ENCODE results near the gene FJX1.
"Not testable (repeated sequence)": the region's sequence is repeated elsewhere in the genome, so short reads cannot be mapped to it uniquely, and the experiment has no call there.

Gene FJX1

GRCh38 chr11:35635933-35636332 lies 17.7 kb downstream of the FJX1 start:
- no peak for DNase-seq

DNA sequence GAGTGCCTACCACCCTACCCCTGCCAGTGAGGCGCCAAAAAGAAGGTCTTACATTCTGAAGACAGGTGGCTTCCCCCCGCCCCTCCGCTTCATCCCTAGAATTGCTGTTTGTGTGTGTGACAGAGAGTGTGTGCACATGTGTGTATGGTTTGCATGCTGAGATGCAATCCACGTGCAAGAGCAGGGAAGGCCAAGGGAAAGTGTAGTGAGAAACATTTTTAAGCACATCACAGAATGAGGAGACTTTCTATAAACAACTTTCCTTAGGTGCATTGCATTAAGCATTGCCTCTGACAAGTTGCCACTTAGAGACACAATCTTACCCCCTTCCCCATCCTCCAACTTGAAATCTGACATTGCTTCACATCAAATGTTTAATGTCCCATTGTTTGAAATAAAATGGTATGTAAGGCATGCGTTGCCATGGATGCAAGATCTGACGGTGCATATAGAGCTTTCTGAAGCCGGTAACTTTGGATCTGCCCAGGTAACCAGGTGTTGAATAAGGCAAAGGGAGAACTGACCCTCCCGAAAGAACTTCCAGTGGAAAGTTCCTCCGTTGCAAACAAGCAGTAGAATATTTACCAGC lies 21.4 kb downstream of the FJX1 start:
- DNase-seq, result no peak

GRCh38 chr11:35641171-35641897 lies 23.1 kb downstream of the FJX1 start:
- no peak for DNase-seq

- no peak for DNase-seq
These were observed 23.7 kb downstream of the FJX1 start for GRCh38 chr11:35641964-35642363.

DNA sequence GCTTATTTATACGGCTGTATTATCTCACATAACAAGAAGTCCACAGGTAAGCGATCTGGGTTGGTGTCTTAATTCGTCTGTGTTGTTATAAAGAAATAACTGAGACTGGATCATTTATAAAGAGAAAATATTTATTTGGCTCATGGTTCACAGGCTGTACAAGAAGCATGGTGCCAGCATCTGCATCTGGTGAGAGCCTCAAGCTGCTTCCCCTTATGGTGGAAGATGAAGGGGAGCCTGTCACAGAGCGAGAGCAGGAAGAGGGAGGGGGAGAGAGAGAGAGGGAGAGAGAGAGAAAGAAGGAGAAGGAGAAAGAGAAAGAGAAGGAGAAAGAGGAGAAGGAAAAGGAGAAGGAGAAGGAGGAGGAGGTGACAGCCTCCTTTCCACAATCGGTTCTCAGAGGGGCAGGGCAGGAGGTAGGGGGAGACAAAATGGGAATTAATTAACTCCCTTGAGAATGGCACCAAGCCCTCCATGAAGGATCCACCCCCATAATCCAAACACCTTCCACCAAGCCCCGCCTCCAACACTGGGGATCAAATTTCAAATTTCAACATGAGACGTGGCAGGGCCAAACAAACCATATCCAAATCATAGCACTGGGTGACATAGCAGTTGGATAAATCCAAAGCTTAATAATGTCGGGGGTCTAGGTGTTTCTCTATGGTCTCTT lies 29.3 kb downstream of the FJX1 start:
- no peak for DNase-seq

DNA sequence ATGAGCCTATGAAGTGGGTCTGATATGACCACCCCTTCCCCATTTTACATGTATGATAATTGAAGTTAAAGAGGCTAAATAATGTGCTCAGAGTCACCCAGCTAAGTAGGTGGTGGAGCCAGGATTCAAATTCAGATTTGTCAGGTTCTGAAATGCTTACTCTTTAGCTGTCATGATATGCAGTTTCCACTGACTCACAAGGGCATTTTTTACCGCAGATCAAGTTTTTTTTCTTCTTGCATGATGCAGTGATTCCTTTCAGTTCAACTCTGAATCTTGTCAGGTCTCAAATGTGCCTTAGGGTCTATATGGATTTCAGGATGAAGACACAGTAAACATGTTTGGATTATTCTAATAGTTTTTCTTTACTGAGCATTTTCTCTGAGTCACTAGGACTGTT lies 31.7 kb downstream of the FJX1 start:
- DNase-seq, result no peak

- no peak for DNase-seq
These were observed 32.2 kb downstream of the FJX1 start for GRCh38 chr11:35650467-35650866.

DNA sequence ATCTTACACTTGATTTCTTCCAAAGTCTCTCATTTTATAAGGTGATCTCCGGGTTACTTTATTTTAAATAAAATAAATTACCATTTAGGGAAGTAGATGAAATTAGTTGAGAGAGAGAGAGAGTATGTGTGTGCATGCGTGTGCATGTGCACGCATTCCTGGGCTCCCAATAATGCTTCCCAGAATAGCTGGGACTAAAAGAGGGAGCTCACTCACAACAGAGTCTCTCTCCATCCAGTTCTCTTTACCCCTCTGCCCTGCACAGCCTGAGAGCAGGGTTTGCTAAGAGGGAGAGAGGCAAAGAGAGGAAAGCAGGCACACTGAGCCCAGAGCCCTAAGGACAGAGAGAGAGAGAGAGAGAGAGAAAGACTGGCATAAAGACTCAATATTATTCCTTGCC lies 33.0 kb downstream of the FJX1 start:
- DNase-seq, result no peak

- not testable (repeated sequence) for DNase-seq
These were observed 34.5 kb downstream of the FJX1 start for GRCh38 chr11:35652786-35653185.

DNA sequence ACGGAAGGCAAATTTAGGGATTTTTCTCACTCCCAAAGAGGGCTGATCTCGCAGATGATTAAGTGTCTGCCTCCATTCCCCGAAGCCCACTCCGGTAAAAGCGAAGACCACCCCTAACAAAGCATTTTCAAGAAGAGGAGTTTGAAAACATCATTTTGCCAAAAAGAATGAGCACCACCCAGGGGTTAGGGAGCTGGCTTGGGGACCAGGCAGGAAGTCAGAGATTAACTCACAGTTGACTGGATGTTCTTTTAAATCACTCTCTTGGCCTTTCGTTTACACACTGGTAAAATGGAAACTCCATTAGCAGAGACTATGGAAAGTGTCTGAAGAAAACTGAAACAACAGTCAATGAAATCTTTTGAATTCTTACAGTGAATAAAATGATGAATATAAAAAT lies 36.5 kb downstream of the FJX1 start:
- DNase-seq, result no peak

GRCh38 chr11:35655254-35655653 lies 37.0 kb downstream of the FJX1 start:
- DNase-seq, result no peak

- no peak for DNase-seq
These were observed 37.6 kb downstream of the FJX1 start for GRCh38 chr11:35655856-35656255.

DNA sequence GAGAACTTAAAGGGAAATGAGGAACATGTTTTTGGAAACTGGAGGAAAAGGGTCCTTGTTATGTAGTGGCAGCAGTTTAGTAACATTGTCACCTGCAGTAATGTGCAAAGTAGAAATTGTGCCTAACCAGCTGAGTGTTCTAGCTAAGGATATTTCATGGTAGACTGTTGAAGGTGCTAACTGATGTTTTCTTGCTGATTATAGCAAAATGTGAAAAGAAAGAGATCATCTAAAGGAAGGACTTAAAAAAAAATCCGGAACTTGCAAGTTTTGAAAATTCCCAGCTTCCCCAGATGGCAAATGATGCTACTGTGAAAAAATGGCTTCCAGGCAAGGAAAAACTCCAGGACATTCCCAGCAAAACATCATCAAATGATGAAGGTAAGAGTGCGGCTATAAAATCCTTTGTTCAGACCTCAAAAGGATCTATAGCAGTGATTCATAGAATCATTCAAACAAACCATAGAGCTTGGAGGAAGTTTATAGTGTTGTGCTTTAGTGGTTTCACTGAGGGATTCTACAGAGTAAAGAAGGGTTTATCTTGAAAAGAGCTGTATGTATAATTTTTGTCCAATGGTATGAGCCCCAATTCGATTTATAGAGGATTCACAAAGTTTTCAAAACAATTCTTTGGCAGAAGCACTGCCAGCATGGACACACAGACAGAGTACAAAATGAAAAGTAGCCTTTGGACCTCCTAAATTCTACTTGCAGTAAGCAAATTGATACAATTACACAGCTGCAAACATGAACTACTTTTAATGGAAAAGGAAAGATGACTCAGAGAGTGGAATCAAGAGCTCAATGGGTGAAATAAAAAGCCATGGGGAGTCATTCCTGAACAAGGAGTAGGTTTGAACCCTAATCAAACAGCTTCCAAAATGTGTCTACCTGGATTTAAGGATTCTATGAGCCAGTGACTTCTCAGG lies 40.0 kb downstream of the FJX1 start:
- no peak for DNase-seq

DNA sequence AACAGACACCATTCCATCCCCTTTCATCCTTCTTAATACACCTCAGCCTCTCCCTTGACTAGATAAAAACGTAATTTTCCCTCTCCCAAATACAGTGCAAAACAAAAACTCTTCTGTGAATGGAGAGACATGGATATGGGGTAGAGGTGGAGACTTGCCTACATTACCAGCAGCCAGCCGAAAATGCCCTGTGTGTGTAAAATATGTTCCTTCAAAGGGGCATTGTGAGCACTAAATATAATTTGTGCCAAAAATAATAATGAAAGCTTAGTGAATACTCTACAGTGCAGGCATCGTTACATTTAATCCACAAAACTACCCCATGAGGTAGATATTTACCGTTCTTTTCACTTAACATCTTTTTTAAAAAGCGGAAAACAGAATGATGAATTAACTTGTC lies 43.3 kb downstream of the FJX1 start:
- no peak for DNase-seq

- no peak for DNase-seq
These were observed 43.9 kb downstream of the FJX1 start for GRCh38 chr11:35662061-35662648.

- no peak for DNase-seq
These were observed 44.6 kb downstream of the FJX1 start, which contains the start of gene TRIM44 for GRCh38 chr11:35662649-35663407. TRIM44 (plus strand) TSS chr11:35662775; CDS start chr11:35663112, 337 bp downstream.

DNA sequence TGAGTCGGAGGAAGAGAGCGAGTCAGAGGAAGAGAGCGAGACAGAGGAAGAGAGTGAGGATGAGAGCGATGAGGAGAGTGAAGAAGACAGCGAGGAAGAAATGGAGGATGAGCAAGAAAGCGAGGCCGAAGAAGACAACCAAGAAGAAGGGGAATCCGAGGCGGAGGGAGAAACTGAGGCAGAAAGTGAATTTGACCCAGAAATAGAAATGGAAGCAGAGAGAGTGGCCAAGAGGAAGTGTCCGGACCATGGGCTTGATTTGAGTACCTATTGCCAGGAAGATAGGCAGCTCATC lies 45.1 kb downstream of the FJX1 start:
- DNase-seq, result no peak

- no peak for DNase-seq
These were observed 46.7 kb downstream of the FJX1 start for GRCh38 chr11:35664977-35665441.

DNA sequence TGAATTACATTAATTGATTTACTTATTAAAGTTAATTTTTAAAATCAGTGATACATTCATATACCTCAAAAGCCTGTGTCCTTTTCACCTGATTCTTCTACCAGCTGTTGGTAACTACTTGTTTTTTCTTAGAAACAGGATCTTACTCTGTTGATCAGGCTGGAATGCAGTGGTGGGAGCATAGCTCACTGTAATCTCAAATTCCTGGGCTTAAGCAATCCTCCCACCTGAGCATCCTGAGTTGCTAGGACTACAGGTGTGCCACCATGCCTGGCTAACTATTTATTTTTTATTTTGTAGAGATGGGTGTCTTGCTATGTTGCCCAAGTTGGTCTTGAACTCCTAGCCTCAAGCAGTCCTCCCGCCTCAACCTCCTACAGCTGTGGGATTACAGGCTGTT lies 49.0 kb downstream of the FJX1 start:
- no peak for DNase-seq

DNA sequence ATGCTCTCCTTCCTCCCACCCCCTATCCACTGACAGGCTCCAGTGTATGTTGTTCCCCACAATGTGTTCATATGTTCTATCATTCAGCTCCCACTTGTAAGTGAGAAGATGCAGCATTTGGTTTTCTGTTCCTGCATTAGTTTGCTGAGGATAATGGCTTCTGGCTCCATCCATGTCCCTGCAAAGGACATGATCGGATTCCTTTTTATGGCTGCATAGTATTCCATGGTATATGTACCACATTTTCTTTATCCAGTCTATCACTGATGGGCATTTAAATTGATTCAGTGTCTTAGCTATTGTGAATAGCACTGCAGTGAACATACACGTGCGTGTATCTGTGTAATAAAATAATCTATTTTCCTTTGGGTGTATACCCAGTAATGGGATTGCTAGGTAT lies 50.1 kb downstream of the FJX1 start:
- not testable (repeated sequence) for DNase-seq
